HUES48 (cell line): ENCODE measurements around the gene SPSB1.
"Not testable (repeated sequence)": the region's sequence is repeated elsewhere in the genome, so short reads cannot be mapped to it uniquely, and the experiment has no call there.

ENCODE experiments used
- H3K27ac ChIP-seq: one replicate; pipeline ENCODE4 v1.7.0; 2013; ENCODE audit warnings: low read depth, low read length, inconsistent platforms
- H3K27me3 ChIP-seq: 2 replicates; pipeline ENCODE4 v1.6.1; 2013; ENCODE audit warnings: mild to moderate bottlenecking, low read length; ENCODE audit not compliant: control insufficient read depth, insufficient read depth
- H3K36me3 ChIP-seq: 2 replicates; pipeline ENCODE4 v1.6.1; 2013; ENCODE audit warnings: low read length; ENCODE audit not compliant: control insufficient read depth, insufficient read depth
- H3K4me1 ChIP-seq: 2 replicates; pipeline ENCODE4 v1.6.1; 2013; ENCODE audit warnings: mild to moderate bottlenecking, low read length; ENCODE audit not compliant: control insufficient read depth, insufficient read depth
- H3K4me3 ChIP-seq: 2 replicates; pipeline ENCODE4 v1.5.1; 2013; ENCODE audit warnings: mild to moderate bottlenecking, low read depth, low read length
- H3K9ac ChIP-seq: 2 replicates; pipeline ENCODE4 v1.6.1; 2013; ENCODE audit warnings: mild to moderate bottlenecking, low read depth, low read length, moderate library complexity
- H3K9me3 ChIP-seq: 2 replicates; pipeline ENCODE4 v1.6.1; 2013; ENCODE audit warnings: low read length; ENCODE audit not compliant: control insufficient read depth, insufficient read depth

Gene SPSB1

GRCh38 chr1:9294910-9295636, 2.4 kb downstream of the SPSB1 start:
- Histone ChIP-seq H3K9ac (no peak overlapping the region), H3K4me3 (no peak overlapping the region), H3K4me1 (peaks cover 7% of the 10 kb centered on the region; the same call in 1 of the 2 replicates), H3K9me3 (no peaks in the 10 kb centered on the region), H3K27me3 (peaks cover 23% of the 10 kb centered on the region), H3K27ac (no peak overlapping the region), H3K36me3 (no peaks in the 10 kb centered on the region)

GRCh38 chr1:9295884-9296283, 3.2 kb downstream of the SPSB1 start:
- peaks cover 23% of the 10 kb centered on the region for H3K27me3 ChIP-seq
- H3K9ac ChIP-seq: no peak overlapping the region
- H3K27ac ChIP-seq: no peak overlapping the region
- no peaks in the 10 kb centered on the region for H3K9me3 ChIP-seq
- peaks cover 7% of the 10 kb centered on the region; the same call in 1 of the 2 replicates for H3K4me1 ChIP-seq
- no peak overlapping the region for H3K4me3 ChIP-seq
- no peaks in the 10 kb centered on the region for H3K36me3 ChIP-seq

- peaks cover 5% of the 10 kb centered on the region; the same call in 1 of the 2 replicates for H3K4me1 ChIP-seq
- no peaks in the 10 kb centered on the region for H3K36me3 ChIP-seq
- no peak overlapping the region for H3K9ac ChIP-seq
- peaks cover 18% of the 10 kb centered on the region for H3K27me3 ChIP-seq
- no peaks in the 10 kb centered on the region for H3K9me3 ChIP-seq
- no peak overlapping the region for H3K4me3 ChIP-seq
- no peak overlapping the region for H3K27ac ChIP-seq
These were observed 4.2 kb downstream of the SPSB1 start for GRCh38 chr1:9296850-9297249.

- no peak overlapping the region for H3K27ac ChIP-seq
- no peaks in the 10 kb centered on the region for H3K36me3 ChIP-seq
- no peak overlapping the region for H3K9ac ChIP-seq
- H3K9me3 ChIP-seq: no peaks in the 10 kb centered on the region
- peaks cover 3% of the 10 kb centered on the region; the same call in 1 of the 2 replicates for H3K4me1 ChIP-seq
- peaks cover 13% of the 10 kb centered on the region for H3K27me3 ChIP-seq
- H3K4me3 ChIP-seq: no peak overlapping the region
These were observed 5.1 kb downstream of the SPSB1 start for GRCh38 chr1:9297831-9298230.

GRCh38 chr1:9298282-9298681, 5.6 kb downstream of the SPSB1 start:
- peaks cover 3% of the 10 kb centered on the region; the same call in 1 of the 2 replicates for H3K4me1 ChIP-seq
- H3K4me3 ChIP-seq: no peak overlapping the region
- H3K27me3 ChIP-seq: peaks cover 13% of the 10 kb centered on the region
- H3K27ac ChIP-seq: no peak overlapping the region
- no peak overlapping the region for H3K9ac ChIP-seq
- no peaks in the 10 kb centered on the region for H3K36me3 ChIP-seq
- no peaks in the 10 kb centered on the region for H3K9me3 ChIP-seq

GRCh38 chr1:9299571-9300541, 7.2 kb downstream of the SPSB1 start:
- H3K9me3 ChIP-seq, H3K4me1 ChIP-seq, H3K27me3 ChIP-seq, H3K9ac ChIP-seq, H3K27ac ChIP-seq, H3K36me3 ChIP-seq, H3K4me3 ChIP-seq: not testable (repeated sequence)

- Histone ChIP-seq H3K9ac (no peak overlapping the region), H3K4me1 (no peaks in the 10 kb centered on the region), H3K27ac (no peak overlapping the region), H3K36me3 (no peaks in the 10 kb centered on the region), H3K4me3 (no peak overlapping the region), H3K9me3 (no peaks in the 10 kb centered on the region), H3K27me3 (no peaks in the 10 kb centered on the region)
These were observed 7.9 kb downstream of the SPSB1 start for GRCh38 chr1:9300573-9300972.

- Histone ChIP-seq H3K36me3 (no peaks in the 10 kb centered on the region), H3K27me3 (no peaks in the 10 kb centered on the region), H3K9ac (no peak overlapping the region), H3K27ac (no peak overlapping the region), H3K4me3 (no peak overlapping the region), H3K4me1 (no peaks in the 10 kb centered on the region), H3K9me3 (no peaks in the 10 kb centered on the region)
These were observed 10.2 kb downstream of the SPSB1 start for GRCh38 chr1:9302745-9303524.

GRCh38 chr1:9303916-9304315, 11.2 kb downstream of the SPSB1 start:
- no peaks in the 10 kb centered on the region for H3K4me1 ChIP-seq
- H3K36me3 ChIP-seq: no peaks in the 10 kb centered on the region
- no peaks in the 10 kb centered on the region for H3K9me3 ChIP-seq
- no peaks in the 10 kb centered on the region for H3K27me3 ChIP-seq
- no peak overlapping the region for H3K4me3 ChIP-seq
- no peak overlapping the region for H3K9ac ChIP-seq
- H3K27ac ChIP-seq: no peak overlapping the region

GRCh38 chr1:9305216-9305615, 12.5 kb downstream of the SPSB1 start:
- H3K9ac ChIP-seq: no peak overlapping the region
- H3K27me3 ChIP-seq: no peaks in the 10 kb centered on the region
- no peak overlapping the region for H3K4me3 ChIP-seq
- no peaks in the 10 kb centered on the region for H3K9me3 ChIP-seq
- no peak overlapping the region for H3K27ac ChIP-seq
- no peaks in the 10 kb centered on the region for H3K4me1 ChIP-seq
- no peaks in the 10 kb centered on the region for H3K36me3 ChIP-seq
